GM12801 (cell line): ENCODE data around the gene RAX.

Experiments used
- TF ChIP-seq, protein P1 (sequence below): IDR thresholded peaks from one replicate; pipeline ENCODE4 v1.5.1; 2011; ENCODE audit warnings: control low read depth; ENCODE audit not compliant: insufficient read length; ENCODE audit errors: extremely low read depth

The RAX gene

DNA sequence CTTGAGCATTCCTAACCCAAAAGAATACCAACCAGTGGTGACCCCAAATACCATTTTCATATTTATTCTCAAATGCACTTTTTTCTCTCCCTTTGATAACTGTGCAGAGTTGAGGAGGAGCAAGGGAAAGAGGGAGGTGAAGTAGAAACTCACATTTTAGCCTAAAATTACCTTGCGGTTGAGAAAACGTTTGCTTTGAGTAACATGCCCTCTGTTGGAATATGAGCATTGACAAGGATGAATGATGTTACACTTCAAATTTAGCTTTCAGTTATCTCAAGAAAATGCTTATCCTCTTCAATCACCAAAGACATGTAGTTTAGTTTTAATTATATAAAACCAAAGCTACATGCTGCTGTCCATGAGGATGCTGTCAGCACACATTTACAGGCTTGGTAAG, 50.9 kb downstream of the RAX start:
- TF ChIP-seq, protein P1, sequence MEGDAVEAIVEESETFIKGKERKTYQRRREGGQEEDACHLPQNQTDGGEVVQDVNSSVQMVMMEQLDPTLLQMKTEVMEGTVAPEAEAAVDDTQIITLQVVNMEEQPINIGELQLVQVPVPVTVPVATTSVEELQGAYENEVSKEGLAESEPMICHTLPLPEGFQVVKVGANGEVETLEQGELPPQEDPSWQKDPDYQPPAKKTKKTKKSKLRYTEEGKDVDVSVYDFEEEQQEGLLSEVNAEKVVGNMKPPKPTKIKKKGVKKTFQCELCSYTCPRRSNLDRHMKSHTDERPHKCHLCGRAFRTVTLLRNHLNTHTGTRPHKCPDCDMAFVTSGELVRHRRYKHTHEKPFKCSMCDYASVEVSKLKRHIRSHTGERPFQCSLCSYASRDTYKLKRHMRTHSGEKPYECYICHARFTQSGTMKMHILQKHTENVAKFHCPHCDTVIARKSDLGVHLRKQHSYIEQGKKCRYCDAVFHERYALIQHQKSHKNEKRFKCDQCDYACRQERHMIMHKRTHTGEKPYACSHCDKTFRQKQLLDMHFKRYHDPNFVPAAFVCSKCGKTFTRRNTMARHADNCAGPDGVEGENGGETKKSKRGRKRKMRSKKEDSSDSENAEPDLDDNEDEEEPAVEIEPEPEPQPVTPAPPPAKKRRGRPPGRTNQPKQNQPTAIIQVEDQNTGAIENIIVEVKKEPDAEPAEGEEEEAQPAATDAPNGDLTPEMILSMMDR: no peak

GRCh38 chr18:59220784-59221765, 52.2 kb downstream of the RAX start:
- TF ChIP-seq, protein P1: no peak

DNA sequence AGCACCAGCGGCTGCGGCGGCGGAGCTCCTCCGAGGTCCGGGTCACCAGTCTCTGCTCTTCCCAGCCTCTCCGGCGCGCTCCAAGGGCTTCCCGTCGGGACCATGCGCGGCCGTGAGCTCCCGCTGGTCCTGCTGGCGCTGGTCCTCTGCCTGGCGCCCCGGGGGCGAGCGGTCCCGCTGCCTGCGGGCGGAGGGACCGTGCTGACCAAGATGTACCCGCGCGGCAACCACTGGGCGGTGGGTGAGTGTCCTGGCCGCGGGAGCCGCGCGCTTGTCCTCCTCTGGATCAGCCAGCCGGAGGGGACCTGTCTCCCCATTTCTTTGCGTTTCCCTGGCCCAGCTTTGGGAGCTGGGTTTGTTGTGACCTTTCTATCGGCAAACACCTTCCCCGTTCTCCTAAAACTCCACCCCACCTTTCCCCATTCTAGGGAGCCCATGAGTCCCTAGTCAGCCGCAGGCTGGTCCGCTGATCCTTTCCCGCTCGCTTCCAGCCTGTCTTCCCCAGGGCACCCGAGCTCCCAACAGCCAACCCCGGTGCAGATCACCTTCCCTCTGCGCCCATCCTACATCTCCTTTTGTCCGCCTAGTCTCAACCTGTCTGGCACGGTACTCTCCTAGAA, 53.0 kb downstream of the RAX start:
- TF ChIP-seq, protein P1: no peak

DNA sequence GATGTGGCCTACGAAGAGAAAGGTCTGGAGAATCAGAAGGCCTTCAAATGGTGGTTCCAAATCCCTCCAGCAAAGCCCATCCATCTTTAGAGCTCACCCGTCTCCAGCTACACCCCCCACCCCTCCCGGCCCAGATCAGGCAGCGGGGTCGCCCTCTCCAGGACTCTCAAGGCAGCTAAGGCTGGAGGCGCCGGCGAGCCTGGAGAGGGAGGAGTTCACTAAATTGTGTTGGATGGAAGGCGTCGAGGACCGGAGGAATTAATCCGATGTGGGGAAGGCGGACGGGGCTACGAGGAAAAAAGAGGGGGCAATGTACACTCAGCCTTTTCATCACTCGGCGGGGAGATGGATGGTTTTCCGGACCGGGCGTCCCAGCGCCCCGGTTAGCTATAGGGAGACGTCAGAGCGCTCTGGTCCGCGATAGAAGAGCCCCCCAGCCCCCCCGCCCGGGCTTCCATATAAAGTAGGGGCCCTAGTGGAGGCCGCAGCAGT, 53.5 kb downstream of the RAX start, which contains the start of gene GRP:
TSS of gene GRP (plus strand) at position 487 of the 492 bp plus-strand sequence. CDS start 108 bp downstream, outside the sequence.
- TF ChIP-seq, protein P1: no peak

- TF ChIP-seq, protein P1: no peak
Observed at GRCh38 chr18:59218018-59218417, 55.2 kb downstream of the RAX start.
